Fibroblast of skin of right quadriceps (primary cell): Measurements from ENCODE around the gene ALDH9A1.

ENCODE experiments used
- DNase-seq: peaks from one replicate; pipeline ENCODE4 v3.0.0-alpha.2; 2013

ALDH9A1 gene

DNA sequence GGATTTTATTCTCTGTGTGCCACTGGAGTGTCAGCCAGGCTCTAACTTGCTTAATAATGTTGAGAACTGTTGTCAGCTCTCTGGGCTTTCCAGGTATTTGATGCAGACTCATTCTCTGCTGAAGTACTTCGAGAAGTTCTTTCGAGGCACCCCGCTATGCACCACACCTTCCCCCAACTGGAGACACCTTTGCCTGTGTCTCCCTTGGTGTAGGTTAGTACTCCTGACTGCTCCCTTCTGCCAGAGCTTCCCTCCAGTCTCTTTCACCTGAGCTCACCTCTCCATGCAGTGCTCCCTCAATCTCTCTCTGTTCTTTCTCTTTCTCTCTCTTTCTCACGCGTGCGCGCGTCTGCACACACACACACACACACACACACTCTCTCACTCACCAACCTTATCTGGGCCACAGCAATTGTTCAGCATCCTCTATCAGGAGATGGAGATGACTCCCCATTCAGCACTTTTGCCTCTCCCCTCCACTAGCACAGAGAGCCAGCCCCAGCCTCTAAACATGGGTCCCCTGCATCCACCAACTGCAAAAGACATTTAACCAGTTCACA, 81.3 kb downstream of the ALDH9A1 start:
- no peak for DNase-seq

- DNase-seq, result no peak
Measured at GRCh38 chr1:165616054-165616612, 82.2 kb downstream of the ALDH9A1 start.
